HT-29 (cell line): Measurements from ENCODE around the gene ACTMAP. TPM values are rescaled to one million over a fixed set of nuclear protein-coding genes. Genes with fewer than 3 reads are reported as not detected.
"Not testable (repeated sequence)": the region's sequence is repeated elsewhere in the genome, so short reads cannot be mapped to it uniquely, and the experiment has no call there.

Source experiments
- DNase-seq: peaks from one replicate; pipeline ENCODE4 v3.0.0-alpha.2; 2015; ENCODE audit warnings: low spot score
- total RNA-seq: library from RNA; depleted of rRNA; stranded (reverse); fragments of >200 nt; shearing (Covaris generic); gene quantifications from 2 replicates; pipeline ENCODE4 v1.2.3, GENCODE V29; 2014

Gene ACTMAP
- total RNA-seq, 1 experiment from 2014 or later = 1.9 TPM

GRCh38 chr19:40776932-40777644 lies 26.8 kb upstream of the ACTMAP start:
- peak; percentile 100 for DNase-seq

GRCh38 chr19:40776364-40776763 lies 26.1 kb upstream of the ACTMAP start:
- no peak for DNase-seq

DNA sequence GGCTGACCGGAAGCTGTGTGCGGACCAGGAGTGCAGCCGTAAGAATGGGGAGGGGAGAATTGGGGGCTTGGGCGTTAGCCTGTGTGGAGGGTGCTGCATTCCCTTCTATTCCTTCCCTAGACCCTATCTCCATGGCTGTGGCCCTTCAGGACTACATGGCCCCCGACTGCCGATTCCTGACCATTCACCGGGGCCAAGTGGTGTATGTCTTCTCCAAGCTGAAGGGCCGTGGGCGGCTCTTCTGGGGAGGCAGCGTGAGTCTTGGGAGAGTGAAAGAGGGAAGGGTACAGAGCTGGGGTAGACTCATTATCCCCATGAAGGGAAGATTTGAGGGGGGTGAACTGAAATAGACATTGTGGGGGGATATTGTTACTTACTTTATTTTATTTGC lies 25.4 kb upstream of the ACTMAP start:
- no peak for DNase-seq

DNA sequence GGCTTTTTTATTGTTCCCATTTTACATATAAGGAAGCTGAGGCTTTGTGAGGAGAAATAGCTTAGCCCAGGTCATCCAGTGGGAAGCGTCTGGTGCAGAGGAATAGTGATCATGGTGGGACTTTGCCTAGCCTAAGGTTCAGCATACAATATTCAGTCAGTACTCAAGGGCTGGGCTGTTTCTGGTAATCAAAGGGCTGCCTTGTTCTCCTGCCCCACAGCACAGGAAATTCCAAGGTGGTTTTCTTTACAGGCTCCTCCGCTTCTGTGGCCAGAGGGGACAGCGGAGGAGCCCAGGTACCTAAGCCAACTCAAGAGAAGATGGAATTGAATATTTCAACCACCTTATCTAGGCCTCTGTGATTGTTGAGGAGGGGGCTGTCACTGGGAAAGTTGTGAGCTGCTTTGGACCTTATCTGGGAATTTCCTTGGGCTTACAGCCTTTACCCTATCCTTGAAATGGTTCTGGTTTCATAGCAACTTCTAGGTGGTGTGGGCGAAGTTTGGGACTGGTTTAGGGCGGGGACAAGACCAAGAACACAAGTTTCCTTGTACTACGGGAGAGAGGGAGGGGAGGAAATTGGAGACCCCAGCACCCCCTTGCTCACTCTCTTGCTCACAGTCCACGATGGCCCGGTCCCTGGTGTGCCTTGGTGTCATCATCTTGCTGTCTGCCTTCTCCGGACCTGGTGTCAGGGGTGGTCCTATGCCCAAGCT lies 24.8 kb upstream of the ACTMAP start, which contains the start of gene MIA:
Gene MIA, plus strand, starts transcription at position 606 of the 716 bp plus-strand sequence. Its CDS starts 22 bp downstream, at position 628.
- peak; percentile 81 for DNase-seq

- DNase-seq = peak; percentile 58
These were observed 21.0 kb upstream of the ACTMAP start for GRCh38 chr19:40771101-40771862.

DNA sequence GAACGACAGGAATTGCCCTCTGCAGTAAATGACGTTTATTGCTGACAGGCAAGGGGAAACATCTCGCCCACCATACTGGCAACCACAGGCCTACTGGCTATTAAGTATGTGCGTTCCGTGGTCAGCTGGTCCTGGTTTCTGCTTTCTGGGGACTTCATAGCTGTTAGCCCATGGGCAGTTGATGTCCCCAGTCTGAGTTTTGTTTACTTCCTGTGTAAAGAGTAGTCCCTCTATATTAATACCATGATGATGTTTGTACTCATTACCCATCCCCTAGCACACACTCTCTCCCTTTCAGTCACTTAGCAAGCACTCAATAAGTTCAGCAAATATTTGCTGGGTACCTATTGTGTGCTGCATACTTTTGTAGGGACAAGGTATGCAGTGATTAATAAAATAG lies 18.6 kb upstream of the ACTMAP start:
- DNase-seq = no peak

DNA sequence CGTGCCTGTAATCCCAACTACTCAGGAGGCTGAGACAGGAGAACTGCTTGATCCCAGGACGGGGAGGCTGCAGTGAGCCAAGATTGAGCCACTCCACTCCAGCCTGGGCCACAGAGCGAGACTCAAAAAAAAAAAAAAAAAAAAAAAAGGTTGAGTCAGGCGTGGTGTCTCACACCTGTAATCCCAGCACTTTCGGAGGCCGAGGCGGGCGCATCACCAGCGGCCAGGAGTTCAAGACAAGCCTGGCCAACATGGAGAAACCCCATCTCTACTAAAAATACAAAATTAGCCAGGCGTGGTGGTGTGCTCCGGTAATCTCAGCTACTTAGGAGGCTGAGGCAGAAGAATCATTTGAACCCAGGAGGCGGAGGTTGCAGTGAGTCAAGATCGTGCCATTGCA lies 16.1 kb upstream of the ACTMAP start:
- not testable (repeated sequence) for DNase-seq

- no peak for DNase-seq
These were observed 13.7 kb upstream of the ACTMAP start for GRCh38 chr19:40763963-40764362.

- no peak for DNase-seq
These were observed 13.2 kb upstream of the ACTMAP start for GRCh38 chr19:40763526-40763925.

- DNase-seq = no peak
These were observed 12.6 kb upstream of the ACTMAP start for GRCh38 chr19:40762754-40763470.

- DNase-seq = no peak
These were observed 9.1 kb upstream of the ACTMAP start for GRCh38 chr19:40759352-40759751.

GRCh38 chr19:40758491-40758890 lies 8.2 kb upstream of the ACTMAP start:
- DNase-seq = no peak

GRCh38 chr19:40756502-40757110 lies 6.3 kb upstream of the ACTMAP start:
- no peak for DNase-seq

DNA sequence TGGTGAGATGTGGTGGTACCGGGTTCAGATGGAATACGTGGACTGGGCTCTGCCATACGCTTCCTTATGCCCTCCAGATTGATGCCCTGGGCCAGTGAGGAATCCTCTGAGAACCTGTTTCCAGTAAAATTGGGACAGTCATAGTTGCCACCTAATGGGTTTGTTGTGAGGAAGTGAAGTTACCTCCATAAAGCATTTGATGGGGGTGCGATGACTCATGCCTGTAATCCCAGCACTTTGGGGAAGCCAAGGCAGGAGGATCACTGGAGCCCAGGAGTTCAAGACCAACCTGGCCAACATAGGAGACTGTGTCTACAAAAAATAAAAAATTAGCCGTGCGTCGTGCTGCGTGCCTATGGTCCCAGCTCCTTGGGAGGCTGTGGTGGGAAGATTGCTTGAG lies 5.5 kb upstream of the ACTMAP start:
- no peak for DNase-seq

DNA sequence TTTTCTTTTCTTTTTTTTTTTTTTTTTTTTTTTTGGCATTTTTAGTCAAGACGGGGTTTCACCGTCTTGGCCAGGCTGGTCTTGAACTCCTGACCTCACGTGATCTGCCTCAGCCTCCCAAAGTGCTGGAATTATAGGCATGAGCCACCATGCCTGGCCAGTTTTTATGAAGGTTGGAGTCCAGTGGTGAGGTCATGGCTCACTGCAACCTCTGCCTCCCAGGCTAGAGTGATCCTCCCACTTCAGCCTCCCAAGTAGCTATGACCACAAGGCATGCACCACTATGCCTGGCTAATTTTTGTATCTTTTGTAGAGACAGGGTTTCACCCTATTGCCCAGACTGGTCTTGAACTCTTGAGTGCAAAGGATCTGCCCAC lies 5.0 kb upstream of the ACTMAP start:
- no peak for DNase-seq

DNA sequence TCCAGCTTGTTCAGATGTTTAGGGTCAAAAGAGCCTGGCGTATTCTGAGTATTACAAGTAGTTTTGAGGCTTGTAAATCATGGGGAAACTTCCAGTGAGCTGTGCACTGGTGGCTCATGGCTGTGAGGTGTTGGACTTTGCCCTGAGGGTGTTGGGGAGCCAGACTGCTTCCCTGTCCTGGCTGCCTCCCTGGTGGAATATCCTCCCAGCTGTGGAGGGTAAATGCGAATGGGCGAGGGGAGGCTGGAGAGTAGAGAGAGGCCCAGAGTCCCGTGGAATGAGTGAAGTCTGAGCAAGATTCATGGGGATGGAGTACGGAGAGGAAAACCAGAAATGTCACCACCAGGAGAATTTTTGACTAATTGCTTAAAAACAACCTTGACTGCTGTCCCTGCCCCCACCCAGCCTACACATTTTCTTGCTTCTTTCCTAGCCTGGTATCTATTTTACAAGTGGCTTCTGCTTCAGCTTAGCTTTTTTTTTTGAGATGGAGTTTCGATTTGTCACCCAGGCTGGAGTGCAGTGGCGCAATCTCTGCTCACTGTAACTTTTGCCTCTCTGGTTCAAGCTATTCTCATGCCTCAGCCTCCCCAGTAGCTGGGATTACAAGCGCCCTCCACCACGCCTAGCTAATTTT lies 4.5 kb upstream of the ACTMAP start:
- peak; percentile 82 for DNase-seq

- no peak for DNase-seq
These were observed 2.0 kb upstream of the ACTMAP start for GRCh38 chr19:40752257-40752781.

GRCh38 chr19:40750874-40751537 lies 729 bp upstream of the ACTMAP start, which contains the start of gene SNRPA:
TSS of gene SNRPA (plus strand) at chr19:40751203. CDS start at chr19:40751409, 206 bp downstream.
- peak; percentile 100 for DNase-seq

DNA sequence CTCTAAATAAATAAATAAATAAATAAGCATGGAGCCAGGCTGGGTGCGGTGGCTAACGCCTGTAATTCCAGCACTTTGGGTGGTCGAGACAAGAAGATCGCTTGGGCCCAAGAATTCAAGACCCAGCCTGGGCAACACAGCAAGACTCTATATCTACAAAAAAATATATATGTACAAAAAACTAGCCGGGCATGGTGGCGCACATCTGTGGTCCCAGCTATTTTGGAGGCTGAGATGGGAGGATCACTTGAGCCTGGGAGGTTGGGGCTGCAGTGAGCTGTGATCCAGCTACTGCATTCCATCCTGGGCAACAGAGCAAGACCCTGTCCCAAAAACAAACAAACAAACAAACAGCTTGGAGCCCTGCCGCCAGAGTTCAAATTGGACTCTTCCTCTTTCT lies 2.7 kb downstream of the ACTMAP start:
- DNase-seq = no peak

DNA sequence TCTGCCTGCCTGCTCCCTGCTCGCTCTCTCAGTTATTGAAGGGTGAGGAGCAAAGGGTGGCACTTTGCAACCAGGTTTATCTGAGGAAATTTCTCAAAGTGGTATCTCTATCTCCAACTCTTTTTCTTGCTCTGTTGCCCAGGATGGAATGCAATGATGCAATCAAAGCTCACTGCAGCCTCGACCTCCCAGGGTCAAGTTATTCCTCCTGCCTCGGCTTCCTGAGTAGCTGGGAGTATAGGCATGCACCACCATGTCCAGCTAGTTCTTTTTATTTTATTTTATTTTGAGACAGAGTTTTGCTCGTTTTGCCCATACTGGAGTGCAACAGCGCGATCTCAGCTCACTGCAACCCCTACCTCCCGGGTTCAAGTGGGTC lies 4.9 kb downstream of the ACTMAP start:
- no peak for DNase-seq
